Adipose tissue (tissue), 3 donors: ENCODE measurements around the gene SMIM44. TPM values are rescaled to one million over a fixed set of nuclear protein-coding genes. Genes with fewer than 3 reads are reported as not detected.

Experiments
- H3K27ac ChIP-seq: one replicate; pipeline ENCODE4 v1.5.1; 2013; ENCODE audit warnings: low read depth, low read length
- WGBS, 3 donors: extraction: QIAGEN DNeasy Blood & Tissue Kit; methylation state at CpG; one replicate each; pipeline ENCODE4 v1.1.7; 2013; 5-methylcytosine and 5-hydroxymethylcytosine counted together
- polyA plus RNA-seq, 3 donors: library from polyadenylated mRNA; stranded (reverse); fragments of 200-250 nt; gene quantifications; one replicate each; pipeline ENCODE4 v1.2.3, GENCODE V29; 2013
- donor health status: healthy with polysubstance abuse.
- donor health status: Bipolar disorder and iron deficiency.
- donor health status: healthy.

The SMIM44 gene
- polyA plus RNA-seq, 3 donors: not detected

- WGBS, 3 donors: 0 to 1% (median 1%) methylated on average over 50 to 69 of the region's 69 CpGs
- no peak overlapping the region for H3K27ac ChIP-seq
Observed at GRCh38 chr19:3506384-3507340, 23.4 kb upstream of the SMIM44 start.

- WGBS, 3 donors: 1% methylated on average over 68 to 79 of the region's 79 CpGs
- H3K27ac ChIP-seq: no peak within 1 kb of the TSS
Observed at GRCh38 chr19:3505598-3506383, 22.6 kb upstream of the SMIM44 start, which contains the start of gene FZR1. FZR1 (plus strand) TSS chr19:3506311; CDS start chr19:3522990, 16,679 bp downstream.

- H3K27ac ChIP-seq: no peak overlapping the region
Observed at GRCh38 chr19:3504735-3505134, 21.5 kb upstream of the SMIM44 start.

GRCh38 chr19:3503036-3503572, 19.9 kb upstream of the SMIM44 start:
- WGBS, 3 donors: 76 to 84% (median 83%) methylated on average over 13 of the region's 13 CpGs
- no peak overlapping the region for H3K27ac ChIP-seq

More at GRCh38 chr19:3504735-3505134, 21.5 kb upstream of the SMIM44 start:
- WGBS, 3 donors: 68 to 80% (median 78%) methylated on average over 5 of the region's 5 CpGs

GRCh38 chr19:3501780-3502179, 18.5 kb upstream of the SMIM44 start:
- H3K27ac ChIP-seq: no peak overlapping the region
- 81 to 89% (median 87%) methylated on average over 3 of the region's 3 CpGs for WGBS, 3 donors

GRCh38 chr19:3500429-3501101, 17.3 kb upstream of the SMIM44 start, which contains the start of gene DOHH:
DOHH (minus strand) TSS chr19:3500674; CDS start chr19:3496814, 3,860 bp downstream.
- H3K27ac ChIP-seq: peak within 1 kb of the TSS; percentile 32
- WGBS, 3 donors: 0 to 1% (median 0%) methylated on average over 50 to 52 of the region's 52 CpGs

- WGBS, 3 donors: 17 to 26% (median 23%) methylated on average over 18 of the region's 18 CpGs
- no peak overlapping the region for H3K27ac ChIP-seq
Observed at GRCh38 chr19:3499738-3500428, 16.6 kb upstream of the SMIM44 start.

- 92 to 97% (median 92%) methylated on average over 5 of the region's 5 CpGs for WGBS, 3 donors
- no peak overlapping the region for H3K27ac ChIP-seq
Observed at GRCh38 chr19:3497757-3498520, 14.7 kb upstream of the SMIM44 start.

GRCh38 chr19:3496392-3497273, 13.4 kb upstream of the SMIM44 start:
- WGBS, 3 donors: 96 to 97% (median 96%) methylated on average over 32 of the region's 32 CpGs
- H3K27ac ChIP-seq: no peak overlapping the region

GRCh38 chr19:3494559-3494958, 11.3 kb upstream of the SMIM44 start:
- H3K27ac ChIP-seq: no peak overlapping the region
- 90 to 92% (median 91%) methylated on average over 18 of the region's 18 CpGs for WGBS, 3 donors

- WGBS, 3 donors: 81 to 83% (median 81%) methylated on average over 15 of the region's 15 CpGs
- no peak overlapping the region for H3K27ac ChIP-seq
Observed at GRCh38 chr19:3494051-3494450, 10.8 kb upstream of the SMIM44 start.

GRCh38 chr19:3493651-3494050, 10.4 kb upstream of the SMIM44 start:
- no peak overlapping the region for H3K27ac ChIP-seq
- WGBS, 3 donors: 93 to 95% (median 94%) methylated on average over 14 of the region's 14 CpGs

- 92 to 96% (median 93%) methylated on average over 16 of the region's 16 CpGs for WGBS, 3 donors
- H3K27ac ChIP-seq: no peak overlapping the region
Observed at GRCh38 chr19:3492919-3493318, 9.7 kb upstream of the SMIM44 start.

- 94 to 96% (median 95%) methylated on average over 39 to 45 of the region's 45 CpGs for WGBS, 3 donors
- no peak overlapping the region for H3K27ac ChIP-seq
Observed at GRCh38 chr19:3492131-3492839, 9.0 kb upstream of the SMIM44 start.

GRCh38 chr19:3491396-3492119, 8.3 kb upstream of the SMIM44 start:
- whole genome bisulfite sequencing, 3 donors: 90 to 96% (median 94%) methylated on average over 52 to 55 of the region's 55 CpGs
- no peak overlapping the region for H3K27ac ChIP-seq
